ENCODE measurements around the gene LHPP. TPM values are rescaled to one million over a fixed set of nuclear protein-coding genes. Genes with fewer than 3 reads are reported as not detected.
"Not testable (repeated sequence)": the region's sequence is repeated elsewhere in the genome, so short reads cannot be mapped to it uniquely, and the experiment has no call there.

LHPP gene
- total RNA-seq, 1 donor: 19.9 TPM

- DNase-seq (ENCODE audit: low read depth in 2 of 3, low spot score in 2 of 3): no peak
These were observed 140.0 kb downstream of the LHPP start for GRCh38 chr10:124601431-124602120.

GRCh38 chr10:124602121-124602561 lies 140.5 kb downstream of the LHPP start:
- DNase-seq (ENCODE audit: low read depth in 2 of 3, low spot score in 2 of 3): no peak

DNA sequence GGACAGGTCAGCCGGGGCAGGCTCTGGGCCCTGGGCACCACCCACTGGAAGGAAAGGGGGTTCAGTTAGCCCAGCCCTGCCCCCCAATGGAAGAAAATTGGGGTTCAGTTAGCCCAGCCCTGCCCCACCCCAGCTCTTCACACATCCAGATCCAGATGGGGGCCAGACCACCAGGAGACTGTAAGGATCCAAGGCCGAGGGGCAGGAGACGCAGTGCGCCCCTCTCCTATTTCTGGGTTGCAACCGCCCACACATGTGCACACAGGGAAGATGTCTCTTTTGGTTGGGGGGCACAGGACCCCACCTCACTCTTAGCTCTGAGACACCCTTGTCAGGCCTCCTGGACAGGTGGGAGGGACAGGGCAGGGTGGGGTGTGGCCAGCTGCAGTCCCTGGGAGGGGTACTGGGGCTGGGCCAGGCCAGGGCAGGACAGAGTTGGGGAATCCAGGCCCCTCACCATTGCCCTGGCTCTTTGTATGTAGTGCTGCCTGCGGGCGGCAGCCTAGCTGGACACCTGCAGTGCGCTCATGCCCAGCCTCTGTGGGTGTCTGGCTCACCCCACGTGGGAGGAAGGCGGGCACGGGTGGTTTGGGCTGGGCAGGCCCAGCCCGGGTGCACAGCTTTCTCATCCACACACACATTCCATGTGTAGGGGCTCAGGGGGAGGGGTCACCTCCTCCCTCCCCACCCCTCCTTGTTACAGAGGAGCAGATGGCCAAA lies 141.2 kb downstream of the LHPP start:
- no peak for DNase-seq (ENCODE audit: low read depth in 2 of 3, low spot score in 2 of 3)

DNA sequence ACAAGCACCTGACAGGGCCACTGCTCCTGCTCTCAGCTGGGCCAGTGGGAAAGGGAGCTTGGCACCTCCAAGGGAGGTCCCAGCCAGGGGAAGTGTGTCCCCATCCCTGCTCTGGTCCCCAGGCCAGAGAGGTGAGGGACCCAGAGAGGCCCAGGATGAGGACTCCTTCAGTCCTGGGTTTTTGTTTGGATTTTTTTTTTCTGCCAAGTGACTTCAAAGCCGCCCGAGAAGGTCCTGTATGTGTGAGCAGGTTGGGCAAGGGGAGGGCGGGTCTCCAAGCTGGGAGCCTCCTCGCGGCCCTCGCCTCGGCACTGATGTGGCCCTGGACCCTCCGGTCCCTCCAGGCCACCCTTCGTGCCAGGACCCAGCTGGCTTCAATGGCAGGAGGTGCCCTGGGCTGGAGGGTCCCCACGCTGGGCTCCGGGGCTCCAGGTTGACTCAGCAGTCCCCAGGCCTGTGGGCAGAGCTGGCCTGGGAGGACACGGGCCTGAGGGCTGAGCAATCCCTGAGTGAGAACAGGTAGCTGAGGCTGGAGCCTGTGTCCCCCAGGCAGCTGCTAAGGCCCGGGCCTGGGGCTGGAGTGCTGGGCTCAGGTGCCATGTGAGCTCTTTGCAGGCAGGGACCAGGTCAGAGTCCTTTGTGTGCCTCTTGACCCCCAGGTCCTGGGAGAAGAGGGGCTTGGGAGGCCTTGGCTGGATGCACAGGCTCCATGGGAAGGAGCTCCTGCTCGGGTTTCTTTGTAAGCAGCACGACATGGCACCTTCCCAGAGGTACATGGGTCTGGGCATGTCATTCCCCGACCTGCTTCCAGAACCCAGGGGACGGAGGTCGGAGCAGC lies 142.0 kb downstream of the LHPP start:
- DNase-seq (ENCODE audit: low read depth in 2 of 3, low spot score in 2 of 3): no peak

DNA sequence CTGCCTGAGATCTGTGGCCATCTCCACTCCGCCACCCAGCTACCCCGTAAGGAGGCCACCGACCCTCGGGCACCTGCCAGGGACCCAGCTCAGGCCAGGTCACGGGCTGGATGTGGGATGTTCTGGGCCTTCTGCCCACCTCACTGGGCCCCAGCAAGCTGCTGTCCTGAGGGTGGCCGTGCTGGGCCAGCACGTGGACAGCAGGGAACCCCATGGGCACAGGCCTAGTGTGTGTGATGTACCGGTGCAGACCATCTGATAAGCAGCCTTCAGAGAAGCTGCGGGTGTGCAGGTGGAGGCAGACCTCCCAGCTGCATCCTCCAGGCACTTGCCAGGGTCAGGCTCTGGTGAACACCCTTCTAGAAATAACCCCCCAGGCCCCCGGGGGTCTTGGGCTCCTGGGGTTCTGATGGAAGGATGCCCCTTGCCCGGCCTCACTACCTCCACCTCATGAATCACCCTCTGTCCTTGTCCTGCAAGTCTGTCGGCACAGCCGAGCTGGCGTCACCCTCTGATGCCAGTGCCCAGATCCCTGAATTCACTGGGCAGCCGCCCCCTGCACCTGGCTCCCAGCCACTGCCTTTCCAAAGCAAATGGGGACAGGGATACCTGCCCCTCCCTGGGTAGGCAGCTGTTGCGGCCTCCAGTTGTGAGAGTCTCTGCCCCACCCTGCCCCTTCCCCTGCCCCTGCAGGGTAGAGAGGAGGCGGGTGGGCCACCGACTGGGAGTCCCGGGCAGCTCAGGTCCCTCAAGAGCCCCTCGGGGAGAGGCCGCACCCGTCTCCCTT lies 142.8 kb downstream of the LHPP start:
- DNase-seq (ENCODE audit: low read depth in 2 of 3, low spot score in 2 of 3): no peak

- DNase-seq (ENCODE audit: low read depth in 2 of 3, low spot score in 2 of 3): no peak
These were observed 143.4 kb downstream of the LHPP start for GRCh38 chr10:124605001-124605370.

- DNase-seq (ENCODE audit: low read depth in 2 of 3, low spot score in 2 of 3): no peak
These were observed 143.8 kb downstream of the LHPP start for GRCh38 chr10:124605481-124605855.

DNA sequence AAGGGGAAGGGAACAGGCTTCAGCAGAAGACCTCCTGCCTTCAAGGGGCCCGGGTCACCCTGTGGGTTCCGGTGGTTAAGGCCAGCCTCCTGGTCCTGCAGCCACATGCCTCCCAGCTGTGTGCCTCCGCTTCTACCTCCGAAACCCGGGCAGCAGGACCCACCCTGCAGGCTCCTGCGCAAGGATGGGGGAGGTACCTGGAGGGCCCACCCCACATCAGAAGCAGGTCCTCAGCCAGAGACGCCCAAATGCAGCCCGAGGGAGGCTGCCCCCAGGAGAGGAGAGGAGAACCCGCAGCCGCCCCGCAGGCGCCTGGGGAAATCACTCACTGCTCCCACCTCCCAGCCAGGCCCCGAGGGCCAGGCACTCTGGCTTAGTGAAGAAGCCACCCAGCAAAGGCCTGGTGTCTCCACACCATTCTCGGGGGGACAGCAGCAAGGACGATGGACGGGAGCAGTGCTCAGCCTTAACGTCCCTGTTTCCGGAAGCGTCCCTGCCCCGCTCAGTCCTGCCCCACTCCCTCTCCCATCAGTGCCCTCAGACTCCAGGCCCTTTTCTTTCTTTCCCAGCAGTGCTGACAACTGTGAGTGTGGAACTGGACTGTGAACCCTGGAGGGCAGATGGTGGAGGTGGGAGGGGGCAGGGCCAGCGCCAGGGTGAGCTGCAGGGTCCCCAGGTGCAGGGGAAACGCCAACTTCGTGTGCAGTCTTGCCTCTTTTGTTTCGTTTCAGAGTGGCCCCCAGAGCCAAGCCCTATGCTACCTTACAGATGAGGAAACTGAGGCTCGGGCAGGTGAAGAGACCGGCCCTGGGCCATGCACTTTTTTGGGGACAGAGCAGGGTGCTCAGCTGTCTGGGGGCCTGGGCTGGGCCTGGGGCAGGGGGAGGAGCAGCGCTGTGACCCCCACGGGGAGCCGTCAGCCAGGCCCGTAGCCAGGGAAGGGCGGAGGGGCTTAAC lies 144.5 kb downstream of the LHPP start:
- no peak for DNase-seq (ENCODE audit: low read depth in 2 of 3, low spot score in 2 of 3)

GRCh38 chr10:124606822-124607221 lies 145.2 kb downstream of the LHPP start:
- DNase-seq (ENCODE audit: low read depth in 2 of 3, low spot score in 2 of 3): no peak

- no peak for DNase-seq (ENCODE audit: low read depth in 2 of 3, low spot score in 2 of 3)
These were observed 146.1 kb downstream of the LHPP start for GRCh38 chr10:124607693-124608092.

GRCh38 chr10:124608093-124608721 lies 146.6 kb downstream of the LHPP start:
- no peak for DNase-seq (ENCODE audit: low read depth in 2 of 3, low spot score in 2 of 3)

- DNase-seq (ENCODE audit: low read depth in 2 of 3, low spot score in 2 of 3): no peak
These were observed 148.1 kb downstream of the LHPP start for GRCh38 chr10:124609698-124610097.

- not testable (repeated sequence) for DNase-seq (ENCODE audit: low read depth in 2 of 3, low spot score in 2 of 3)
These were observed 148.6 kb downstream of the LHPP start for GRCh38 chr10:124610186-124610585.

DNA sequence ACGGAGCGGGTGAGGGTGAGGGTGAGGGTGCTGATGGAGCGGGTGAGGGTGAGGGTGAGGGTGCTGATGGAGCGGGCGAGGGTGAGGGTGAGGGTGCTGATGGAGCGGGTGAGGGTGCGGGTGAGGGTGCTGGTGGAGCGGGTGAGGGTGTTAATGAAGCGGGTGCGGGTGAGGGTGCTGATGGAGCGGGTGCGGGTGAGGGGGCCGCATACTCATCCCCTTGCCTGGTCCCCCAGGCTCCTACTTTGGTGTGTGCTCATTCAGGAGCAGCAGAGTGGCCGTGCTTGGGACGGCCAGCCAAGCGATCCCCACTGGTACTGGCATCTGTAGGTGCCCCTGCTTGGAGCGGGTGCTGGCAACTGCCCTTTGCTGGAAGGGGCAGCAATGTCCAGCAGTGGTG lies 149.2 kb downstream of the LHPP start:
- not testable (repeated sequence) for DNase-seq (ENCODE audit: low read depth in 2 of 3, low spot score in 2 of 3)

GRCh38 chr10:124611738-124612137 lies 150.1 kb downstream of the LHPP start:
- peak in 2 of 3 donors; percentile 67 to 80 for DNase-seq (ENCODE audit: low read depth in 2 of 3, low spot score in 2 of 3)

GRCh38 chr10:124612611-124613498 lies 151.2 kb downstream of the LHPP start:
- peak in 2 of 3 donors; percentile 22 to 31 for DNase-seq (ENCODE audit: low read depth in 2 of 3, low spot score in 2 of 3)

GRCh38 chr10:124614003-124614659 lies 152.5 kb downstream of the LHPP start:
- DNase-seq (ENCODE audit: low read depth in 2 of 3, low spot score in 2 of 3): no peak

- DNase-seq (ENCODE audit: low read depth in 2 of 3, low spot score in 2 of 3): no peak
These were observed 153.6 kb downstream of the LHPP start for GRCh38 chr10:124615259-124615658.

Measured in hematopoietic multipotent progenitor cell (in vitro differentiated cells).